Measurements from ENCODE around the gene PECR.

- no peak for TF ChIP-seq CTCF (IDR thresholded peaks at IDR 0.05)
- no peak for TF ChIP-seq POLR2A (IDR thresholded peaks at IDR 0.05)
These were observed 78.9 kb downstream of the PECR start for GRCh38 chr2:216002693-216003092.
